CD14-positive monocyte (primary cell): ENCODE results near the gene SCN8A. TPM values are rescaled to one million over a fixed set of nuclear protein-coding genes. Genes with fewer than 3 reads are reported as not detected.

ENCODE experiments used
- DNase-seq, 3 donors: peaks; one replicate each; pipeline ENCODE4 v3.0.0-alpha.2; 2011 to 2022
- H2AFZ ChIP-seq: 2 replicates; pipeline ENCODE4 v1.6.0; 2012; ENCODE audit warnings: mild to moderate bottlenecking, low read depth, low read length, inconsistent platforms; ENCODE audit not compliant: insufficient read depth, poor library complexity, severe bottlenecking
- H3K27ac ChIP-seq, 2 donors: 1 replicate in 1 of 2; 2 replicates in 1 of 2; pipeline ENCODE4 v1.5.1; 2012 to 2013; ENCODE audit warnings: low read length in 2 of 2, control low read depth in 1 of 2, inconsistent platforms in 1 of 2, low read depth in 1 of 2, mild to moderate bottlenecking in 1 of 2
- H3K27me3 ChIP-seq, 2 donors: one replicate each; pipeline versions ENCODE4 v1.6.0 to v1.6.1; 2011 to 2013; ENCODE audit warnings: low read length in 2 of 2; ENCODE audit not compliant: control insufficient read depth in 2 of 2, insufficient read depth in 2 of 2
- H3K36me3 ChIP-seq, 2 donors: replicated peaks in 1 of 2; 1 replicate in 1 of 2; 2 replicates in 1 of 2; pipeline versions ENCODE4 v1.5.1 to v1.6.1; 2012 to 2013; ENCODE audit warnings: low read length in 2 of 2, control low read depth in 1 of 2, inconsistent platforms in 1 of 2, mild to moderate bottlenecking in 1 of 2; ENCODE audit not compliant: insufficient read depth in 2 of 2, control insufficient read depth in 1 of 2
- H3K4me1 ChIP-seq, 2 donors: 1 replicate in 1 of 2; 2 replicates in 1 of 2; pipeline versions ENCODE4 v1.5.1 to v1.6.1; 2012 to 2013; ENCODE audit warnings: low read length in 2 of 2, control low read depth in 1 of 2, inconsistent platforms in 1 of 2, mild to moderate bottlenecking in 1 of 2, moderate library complexity in 1 of 2; ENCODE audit not compliant: insufficient read depth in 2 of 2, control insufficient read depth in 1 of 2
- H3K4me2 ChIP-seq: replicated peaks from 2 replicates; pipeline ENCODE3; 2012; ENCODE audit warnings: low read length, moderate library complexity, mild to moderate bottlenecking; ENCODE audit not compliant: poor library complexity, severe bottlenecking; ENCODE audit errors: extremely low read depth
- H3K4me3 ChIP-seq, 3 experiments: fragments of 200-600 bp in 1 of 3; sonication (generic) in 1 of 3; replicated peaks in 1 of 3; 1 replicate in 2 of 3; 2 replicates in 1 of 3; pipeline ENCODE4 v1.5.1; 2011 to 2013; ENCODE audit warnings: low read length in 3 of 3, mild to moderate bottlenecking in 3 of 3, control low read depth in 2 of 3, low read depth in 2 of 3, inconsistent platforms in 1 of 3, moderate library complexity in 1 of 3
- H3K79me2 ChIP-seq: 2 replicates; pipeline ENCODE4 v1.6.0; 2012; ENCODE audit warnings: mild to moderate bottlenecking, control low read depth, inconsistent platforms, low read length, moderate library complexity; ENCODE audit not compliant: insufficient read depth
- H3K9ac ChIP-seq: 2 replicates; pipeline ENCODE4 v1.6.0; 2017; ENCODE audit warnings: low read length, mild to moderate bottlenecking; ENCODE audit not compliant: insufficient read depth, poor library complexity, severe bottlenecking
- H3K9me3 ChIP-seq, 2 donors: replicated peaks in 1 of 2; 1 replicate in 1 of 2; 2 replicates in 1 of 2; pipeline versions ENCODE4 v1.5.1 to v1.6.1; 2012 to 2013; ENCODE audit warnings: low read length in 2 of 2, control low read depth in 1 of 2; ENCODE audit not compliant: control insufficient read depth in 1 of 2, insufficient read depth in 1 of 2
- H4K20me1 ChIP-seq: 2 replicates; pipeline ENCODE4 v1.6.0; 2012; ENCODE audit warnings: mild to moderate bottlenecking, low read length, control low read depth, moderate library complexity; ENCODE audit not compliant: insufficient read depth
- H3K27ac Mint-ChIP-seq, 7 donors: one replicate each; pipeline ENCODE4 v1.8.0; 2020; ENCODE audit warnings: mild to moderate bottlenecking in 7 of 7, mixed read lengths in 7 of 7, moderate library complexity in 6 of 7, inconsistent platforms in 2 of 7
- H3K27me3 Mint-ChIP-seq, 3 donors: one replicate each; pipeline ENCODE4 v1.8.0; 2021 to 2022; ENCODE audit warnings: low read depth in 3 of 3, mild to moderate bottlenecking in 3 of 3, mixed read lengths in 3 of 3, moderate library complexity in 3 of 3, inconsistent platforms in 1 of 3
- H3K36me3 Mint-ChIP-seq, 2 donors: one replicate each; pipeline ENCODE4 v1.8.0; 2020; ENCODE audit warnings: mixed read lengths in 2 of 2, inconsistent platforms in 1 of 2, mild to moderate bottlenecking in 1 of 2
- H3K4me1 Mint-ChIP-seq: one replicate; pipeline ENCODE4 v1.8.0; 2020; ENCODE audit warnings: mild to moderate bottlenecking, mixed read lengths
- H3K4me3 Mint-ChIP-seq, 2 donors: one replicate each; pipeline ENCODE4 v1.8.0; 2020; ENCODE audit warnings: mild to moderate bottlenecking in 2 of 2, mixed read lengths in 2 of 2, moderate library complexity in 1 of 2
- H3K9me3 Mint-ChIP-seq, 7 donors: one replicate each; pipeline ENCODE4 v1.8.0; 2020 to 2022; ENCODE audit warnings: mixed read lengths in 7 of 7, mild to moderate bottlenecking in 6 of 7, moderate library complexity in 6 of 7, inconsistent platforms in 2 of 7
- CTCF ChIP-seq: fragments of 200-600 bp; IDR thresholded peaks from one replicate; pipeline ENCODE4 v1.8.0; 2022; ENCODE audit warnings: antibody characterized with exemption, mild to moderate bottlenecking
- WGBS: methylation state at CpG from one replicate; pipeline ENCODE4 v1.1.5; 2013; ENCODE audit warnings: missing lambda C conversion rate; ENCODE audit not compliant: insufficient coverage; 5-methylcytosine and 5-hydroxymethylcytosine counted together
- intact Hi-C, 2 donors: fragments of 100-400 bp; cut with micrococcal nuclease; formaldehyde crosslinking; loops; one replicate each; pipeline versions ENCODE4 v1.15.0 to v1.15.1; 2023
- polyA plus RNA-seq, 3 donors: library from polyadenylated mRNA; depleted of rRNA in 1 of 3; unstranded in 2 of 3; stranded (reverse) in 1 of 3; fragments of 300-500 nt in 2 of 3; fragments of >200 nt in 1 of 3; fragmentation: Illumina TruSeq in 2 of 3; gene quantifications; 1 replicate in 2 of 3; 2 replicates in 1 of 3; pipeline ENCODE4 v1.2.3, GENCODE V29; 2012 to 2021

Gene SCN8A
- polyA plus RNA-seq, 3 donors, result 0.03 TPM; not detected in 2

DNA sequence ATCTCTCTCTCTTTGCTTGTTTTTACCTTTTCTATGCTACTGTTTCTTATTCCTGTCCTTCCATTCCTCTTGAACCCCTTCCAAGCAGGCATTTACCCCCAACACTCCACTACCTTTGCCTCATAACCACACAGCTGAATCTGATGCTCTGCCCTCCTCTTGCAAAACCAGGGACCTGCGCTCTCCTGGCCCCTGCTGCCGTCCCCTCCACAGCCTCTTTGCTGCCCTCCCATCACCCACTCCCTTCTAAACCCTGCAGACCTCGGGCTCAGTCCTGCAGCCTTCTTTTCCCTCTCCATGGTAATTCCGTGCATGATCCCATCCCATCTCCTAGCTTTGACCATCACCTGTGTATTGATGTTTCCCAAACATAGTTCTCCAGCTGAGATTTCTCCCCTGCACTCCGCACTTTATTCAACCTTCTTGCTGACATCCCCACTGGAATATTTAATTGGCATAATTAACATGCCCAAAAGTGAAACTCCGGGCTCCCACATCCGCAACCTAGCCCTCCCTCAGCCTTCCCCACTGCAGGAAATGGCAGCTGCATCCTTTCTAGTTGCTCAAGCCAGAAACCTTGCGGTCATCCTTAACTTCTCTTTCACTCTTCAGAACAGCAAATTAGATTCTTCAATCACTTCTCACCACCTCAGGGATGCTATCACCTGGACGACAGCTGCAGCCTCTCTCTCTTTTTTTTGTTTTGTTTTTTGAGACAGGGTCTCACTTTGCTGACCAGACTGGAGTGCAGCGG is 241.5 kb downstream of the SCN8A start:
- H3K27ac ChIP-seq, result no peak overlapping the region
- no peak for TF ChIP-seq CTCF
- H3K4me1 ChIP-seq, result peaks cover 76 to 84% of the 10 kb centered on the region in 2 donors
- Mint-ChIP-seq H3K27ac (peak overlapping the region in 6 of 7 donors; percentile 6 to 79 (median 43)), H3K27me3 (peaks cover 4 to 6% (median 5%) of the 10 kb centered on the region in 3 donors), H3K4me1 (peaks cover 70% of the 10 kb centered on the region), H3K9me3 (peaks cover 0 to 2% (median 0%) of the 10 kb centered on the region in 7 donors), H3K4me3 (peak overlapping the region; percentile 66 to 89), H3K36me3 (no peaks in the 10 kb centered on the region)
- H2AFZ ChIP-seq, result no peak overlapping the region
- H3K79me2 ChIP-seq, result no peaks in the 10 kb centered on the region
- peak overlapping the region in 1 of 3 experiments; percentile 62 for H3K4me3 ChIP-seq
- WGBS, result 0% methylated on average over 8 of the region's 10 CpGs
- H3K9me3 ChIP-seq, result no peaks in the 10 kb centered on the region
- no peaks in the 10 kb centered on the region for H3K36me3 ChIP-seq
- H3K27me3 ChIP-seq, result no peaks in the 10 kb centered on the region
- H3K9ac ChIP-seq, result no peak overlapping the region
- DNase-seq, result peak in 2 of 3 donors; percentile 53 to 54
- peak overlapping the region; percentile 70 for H3K4me2 ChIP-seq
- intact Hi-C loops, result no loop called here
- no peaks in the 10 kb centered on the region for H4K20me1 ChIP-seq

GRCh38 chr12:51833448-51834227 is 242.6 kb downstream of the SCN8A start:
- no peaks in the 10 kb centered on the region for H3K79me2 ChIP-seq
- Mint-ChIP-seq H3K4me3 (peak overlapping the region in 1 of 2 donors; percentile 89), H3K27ac (peak overlapping the region in 2 of 7 donors; percentile 20 to 32), H3K36me3 (no peaks in the 10 kb centered on the region), H3K9me3 (peaks cover 0 to 2% (median 0%) of the 10 kb centered on the region in 7 donors), H3K27me3 (peaks cover 4 to 14% (median 9%) of the 10 kb centered on the region in 3 donors), H3K4me1 (peaks cover 70% of the 10 kb centered on the region)
- H3K36me3 ChIP-seq, result no peaks in the 10 kb centered on the region
- peak overlapping the region in 1 of 3 experiments; percentile 62 for H3K4me3 ChIP-seq
- WGBS, result 74% methylated on average over 11 of the region's 12 CpGs
- no peak for DNase-seq
- peak overlapping the region; percentile 70 for H3K4me2 ChIP-seq
- H3K9me3 ChIP-seq, result no peaks in the 10 kb centered on the region
- intact Hi-C loops, result no loop called here
- no peak overlapping the region for H2AFZ ChIP-seq
- H3K27ac ChIP-seq, result no peak overlapping the region
- peaks cover 71 to 80% of the 10 kb centered on the region in 2 donors for H3K4me1 ChIP-seq
- H4K20me1 ChIP-seq, result no peaks in the 10 kb centered on the region
- no peaks in the 10 kb centered on the region for H3K27me3 ChIP-seq
- no peak for TF ChIP-seq CTCF
- no peak overlapping the region for H3K9ac ChIP-seq
